NCI-H146 treated with DMSO at 0.1 percent for 48 hours (cell line): Measurements from ENCODE around the gene ZNF544.
"Not testable (repeated sequence)": the region's sequence is repeated elsewhere in the genome, so short reads cannot be mapped to it uniquely, and the experiment has no call there.

ENCODE experiments used
- DNase-seq: peaks from one replicate; lab custom pipeline; 2025; ENCODE audit not compliant: unreplicated experiment; lab: John Stamatoyannopoulos, UW

Gene ZNF544

DNA sequence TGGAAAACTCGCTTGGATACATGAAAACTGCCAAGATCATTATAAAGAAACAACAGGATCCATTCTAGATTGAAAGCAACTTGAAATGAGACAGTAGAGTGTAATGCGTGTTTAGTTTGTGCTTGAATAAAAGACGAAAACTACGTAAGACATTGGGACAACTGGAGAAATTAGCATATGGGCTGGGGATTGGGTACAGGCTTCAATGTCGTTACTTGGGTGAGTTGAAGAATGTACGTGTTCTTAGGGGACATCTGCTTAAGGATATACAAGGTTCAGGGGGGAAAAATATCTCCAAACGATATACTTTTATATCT is 76.0 kb downstream of the ZNF544 start:
- DNase-seq, result no peak

DNA sequence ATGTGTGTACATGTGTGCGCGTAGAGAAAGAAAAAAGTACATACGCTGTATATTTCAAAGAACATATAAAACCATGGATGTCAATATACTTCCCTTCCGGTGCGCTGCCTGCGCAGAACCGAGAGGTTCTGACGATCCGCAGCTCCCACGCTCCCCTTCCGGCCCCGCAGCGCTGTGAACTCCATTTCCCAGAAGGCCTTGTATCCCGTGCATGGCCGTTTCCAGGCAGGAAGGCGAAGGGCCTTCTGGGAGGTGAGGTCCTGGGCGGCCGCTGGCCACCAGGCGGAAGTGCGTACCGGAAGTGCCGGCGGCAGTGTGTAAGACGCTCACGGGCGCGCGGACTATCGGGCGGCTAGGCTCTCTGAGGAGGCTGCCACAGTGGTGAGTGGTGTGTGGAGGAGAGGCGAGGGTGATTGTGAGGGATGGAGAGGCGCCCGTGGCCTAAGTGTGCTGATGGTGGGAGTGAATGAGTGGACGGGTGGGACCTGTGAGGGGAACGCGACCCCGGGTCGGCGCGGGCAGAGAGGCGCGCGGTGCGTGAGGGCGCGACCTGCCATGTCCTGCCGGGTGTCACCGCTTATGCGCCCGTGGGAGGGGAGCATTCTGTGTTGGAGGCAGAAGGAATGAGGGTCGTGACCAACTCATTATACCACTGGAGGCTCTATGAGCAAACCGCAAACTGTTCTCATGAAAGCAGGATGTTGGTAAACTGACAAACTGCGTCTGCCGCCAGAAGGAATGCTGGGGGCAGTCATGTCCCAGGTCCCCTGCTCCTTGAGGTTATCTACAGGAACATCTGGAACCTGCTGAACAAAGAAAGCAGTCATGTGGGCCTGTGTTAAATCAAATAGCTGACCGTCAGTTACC is 76.6 kb downstream of the ZNF544 start, which contains the start of gene ERVK3-1:
Gene ERVK3-1, plus strand, starts transcription at position 313 of the 867 bp plus-strand sequence. CDS start 6,792 bp downstream, outside the sequence.
- peak; percentile 97 for DNase-seq

DNA sequence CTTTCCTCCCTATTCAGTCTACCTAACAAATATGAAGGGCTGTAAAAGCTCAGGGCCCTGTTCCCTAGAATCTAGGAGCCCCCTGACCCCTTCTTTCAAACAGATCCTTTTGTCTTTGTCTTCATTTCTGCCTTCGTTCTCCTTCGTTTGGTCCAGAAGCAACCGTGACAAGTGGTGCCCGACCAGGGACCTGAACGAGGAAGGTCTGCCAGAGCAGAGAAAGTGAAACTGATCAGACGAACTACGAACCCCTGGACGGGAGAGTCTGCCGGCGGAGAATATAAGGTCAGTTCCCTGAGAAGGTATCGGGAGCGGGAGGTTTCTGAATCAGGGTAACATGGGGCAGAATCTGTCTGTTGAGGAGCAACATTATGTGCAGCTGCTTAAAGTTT is 77.2 kb downstream of the ZNF544 start:
- no peak for DNase-seq

DNA sequence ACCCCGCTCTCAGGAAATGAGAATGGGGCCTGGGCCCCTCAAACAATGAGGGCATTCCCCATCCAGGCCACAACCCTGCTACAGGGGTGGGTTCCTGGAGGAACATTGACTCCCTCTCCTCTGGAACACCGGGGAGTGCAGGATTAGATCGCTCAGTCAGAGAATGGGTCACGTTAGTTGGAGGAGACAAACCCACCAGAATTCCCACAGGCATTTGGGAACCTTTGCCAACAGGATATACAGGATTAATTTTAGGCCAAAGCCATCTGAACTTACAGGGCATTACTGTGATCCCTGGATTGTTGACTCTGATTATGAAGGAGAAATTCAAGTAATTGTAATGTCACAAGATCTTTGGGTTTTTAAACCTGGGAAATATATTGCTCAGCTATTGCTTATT is 79.0 kb downstream of the ZNF544 start:
- no peak for DNase-seq

DNA sequence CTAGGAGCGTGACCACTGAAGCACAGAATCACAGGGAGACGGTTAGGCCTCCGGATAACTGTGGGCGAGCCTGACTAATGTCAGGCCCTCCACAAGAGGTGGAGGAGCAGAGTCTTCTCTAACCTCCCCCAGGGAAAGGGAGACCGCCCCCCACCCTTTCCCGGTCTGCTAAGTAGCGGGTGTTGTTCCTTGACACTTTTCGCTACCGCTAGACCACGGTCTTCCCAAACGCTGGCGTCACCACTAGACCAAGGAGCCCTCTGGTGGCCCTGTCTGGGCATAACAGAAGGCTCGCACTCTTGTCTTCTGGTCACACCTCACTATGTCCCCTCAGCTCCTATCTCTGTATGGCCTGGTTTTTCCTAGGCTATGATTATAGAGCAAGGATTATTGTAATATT is 82.0 kb downstream of the ZNF544 start:
- DNase-seq, result not testable (repeated sequence)

DNA sequence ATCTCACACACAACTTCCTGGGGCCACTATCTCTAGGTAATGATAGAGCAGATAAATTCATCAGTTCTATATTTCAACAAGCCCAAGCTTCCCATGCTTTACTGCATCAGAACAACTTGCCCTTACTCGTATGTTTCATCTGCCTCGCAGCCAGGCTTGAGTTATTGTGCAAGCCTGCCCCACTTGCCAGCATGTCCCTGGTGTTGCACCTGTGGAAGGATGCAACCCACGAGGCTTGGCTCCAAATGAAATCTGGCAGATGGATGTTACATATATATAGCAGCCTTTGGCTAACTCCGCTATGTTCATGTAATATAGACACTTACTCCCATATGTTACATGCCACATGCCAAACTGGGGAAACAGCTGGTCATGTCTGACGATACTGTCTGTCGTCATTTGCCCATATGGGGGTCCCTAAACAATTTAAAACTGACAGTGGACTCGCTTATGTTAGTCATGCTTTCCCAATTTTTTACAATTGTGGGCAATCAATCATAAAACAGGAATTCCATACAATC is 82.7 kb downstream of the ZNF544 start:
- no peak for DNase-seq
